H1 (cell line): Measurements from ENCODE around the gene WASF1.

Source experiments
- CHD1 ChIP-seq: IDR thresholded peaks from 2 replicates; pipeline ENCODE4 v1.6.1; 2012; ENCODE audit warnings: low read depth, low read length, improper control_type of control experiment
- EP300 ChIP-seq, 2 experiments: IDR thresholded peaks; 1 replicate in 1 of 2; 2 replicates in 1 of 2; pipeline ENCODE4 v1.6.1; 2011 to 2012; ENCODE audit warnings: low read depth in 2 of 2, low read length in 2 of 2, mild to moderate bottlenecking in 2 of 2, borderline replicate concordance in 1 of 2, inconsistent platforms in 1 of 2, moderate library complexity in 1 of 2
- EZH2 ChIP-seq: fragments of 200-600 bp; sonication (generic); IDR thresholded peaks from 2 replicates; pipeline ENCODE4 v1.7.1; 2012; ENCODE audit warnings: low read depth, mild to moderate bottlenecking, moderate library complexity, low read length, inconsistent platforms; ENCODE audit not compliant: severe bottlenecking
- POLR2A ChIP-seq, 2 experiments: IDR thresholded peaks; 1 replicate in 1 of 2; 2 replicates in 1 of 2; pipeline ENCODE4 v1.6.1; 2011; ENCODE audit warnings: low read depth in 2 of 2, low read length in 2 of 2, mild to moderate bottlenecking in 2 of 2; ENCODE audit errors: control extremely low read depth in 1 of 2
- POLR2AphosphoS5 ChIP-seq: IDR thresholded peaks from 2 replicates; pipeline ENCODE4 v1.6.1; 2011; ENCODE audit warnings: low read depth, low read length
- SP1 ChIP-seq: IDR thresholded peaks from 2 replicates; pipeline ENCODE4 v1.6.1; 2011; ENCODE audit warnings: low read depth, low read length
- TF ChIP-seq, protein P1 (sequence below), 3 experiments: IDR thresholded peaks; 1 replicate in 2 of 3; 2 replicates in 1 of 3; pipeline versions ENCODE4 v1.5.1 to v1.6.1; 2011; ENCODE audit warnings: low read length in 3 of 3, mild to moderate bottlenecking in 3 of 3, inconsistent platforms in 2 of 3, low read depth in 1 of 3, moderate library complexity in 1 of 3; ENCODE audit not compliant: insufficient read depth in 1 of 3; ENCODE audit errors: control extremely low read depth in 1 of 3

GRCh38 chr6:110105296-110105695, 74.2 kb downstream of the WASF1 start:
- no peak for TF ChIP-seq POLR2A (IDR thresholded peaks at IDR 0.05; ENCODE audit: control extremely low read depth in 1 of 2, low read depth in 2 of 2, low read length in 2 of 2)
- TF ChIP-seq CHD1, result no peak
- TF ChIP-seq POLR2AphosphoS5, result no peak
- no peak for TF ChIP-seq EZH2
- no peak for TF ChIP-seq SP1
- TF ChIP-seq, protein P1, sequence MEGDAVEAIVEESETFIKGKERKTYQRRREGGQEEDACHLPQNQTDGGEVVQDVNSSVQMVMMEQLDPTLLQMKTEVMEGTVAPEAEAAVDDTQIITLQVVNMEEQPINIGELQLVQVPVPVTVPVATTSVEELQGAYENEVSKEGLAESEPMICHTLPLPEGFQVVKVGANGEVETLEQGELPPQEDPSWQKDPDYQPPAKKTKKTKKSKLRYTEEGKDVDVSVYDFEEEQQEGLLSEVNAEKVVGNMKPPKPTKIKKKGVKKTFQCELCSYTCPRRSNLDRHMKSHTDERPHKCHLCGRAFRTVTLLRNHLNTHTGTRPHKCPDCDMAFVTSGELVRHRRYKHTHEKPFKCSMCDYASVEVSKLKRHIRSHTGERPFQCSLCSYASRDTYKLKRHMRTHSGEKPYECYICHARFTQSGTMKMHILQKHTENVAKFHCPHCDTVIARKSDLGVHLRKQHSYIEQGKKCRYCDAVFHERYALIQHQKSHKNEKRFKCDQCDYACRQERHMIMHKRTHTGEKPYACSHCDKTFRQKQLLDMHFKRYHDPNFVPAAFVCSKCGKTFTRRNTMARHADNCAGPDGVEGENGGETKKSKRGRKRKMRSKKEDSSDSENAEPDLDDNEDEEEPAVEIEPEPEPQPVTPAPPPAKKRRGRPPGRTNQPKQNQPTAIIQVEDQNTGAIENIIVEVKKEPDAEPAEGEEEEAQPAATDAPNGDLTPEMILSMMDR (IDR thresholded peaks at IDR 0.05; ENCODE audit: control extremely low read depth in 1 of 3, insufficient read depth in 1 of 3, low read depth in 1 of 3, low read length in 3 of 3), result no peak
- no peak for TF ChIP-seq EP300 (IDR thresholded peaks at IDR 0.05; ENCODE audit: borderline replicate concordance in 1 of 2, low read depth in 2 of 2, low read length in 2 of 2)
